ENCODE measurements around the gene ELN.

ELN gene

DNA sequence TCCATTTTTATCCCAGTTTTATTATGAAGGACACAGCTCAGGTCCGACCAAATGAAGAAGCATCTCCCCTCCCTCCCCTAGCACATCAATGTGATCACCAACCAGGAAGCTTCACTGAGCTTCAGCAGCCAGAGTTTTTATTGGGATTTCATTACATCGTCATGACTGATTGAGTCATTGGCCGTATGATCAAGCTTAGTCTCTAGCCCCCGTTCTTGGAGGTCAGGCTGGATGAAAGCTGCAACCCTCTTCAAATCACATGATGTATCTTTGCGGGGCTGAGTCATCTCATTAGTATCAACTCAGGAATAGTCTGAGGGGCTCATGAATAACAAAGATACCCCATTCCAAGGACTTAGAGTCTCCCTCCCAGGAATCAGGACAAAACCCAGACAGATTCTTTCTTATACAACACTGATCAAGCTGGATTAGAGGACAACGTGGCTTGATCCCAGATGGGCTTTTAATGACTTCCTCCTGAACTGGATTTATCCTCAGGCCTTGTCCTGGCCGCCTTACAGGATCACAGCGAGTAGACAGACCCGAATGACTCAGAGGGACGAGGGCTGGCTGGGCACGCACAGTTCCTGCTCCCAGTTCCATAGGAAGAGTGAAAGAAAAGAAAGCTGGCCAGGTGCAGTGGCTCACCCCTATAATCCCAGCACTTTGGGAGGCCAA is 70.1 kb downstream of the ELN start:
- DNase-seq: no peak

GRCh38 chr7:74099031-74099430 is 71.1 kb downstream of the ELN start:
- DNase-seq: no peak

- no peak for DNase-seq
These were observed 73.2 kb downstream of the ELN start for GRCh38 chr7:74101061-74101681.

- no peak for DNase-seq
These were observed 75.3 kb downstream of the ELN start for GRCh38 chr7:74103219-74103772.

DNA sequence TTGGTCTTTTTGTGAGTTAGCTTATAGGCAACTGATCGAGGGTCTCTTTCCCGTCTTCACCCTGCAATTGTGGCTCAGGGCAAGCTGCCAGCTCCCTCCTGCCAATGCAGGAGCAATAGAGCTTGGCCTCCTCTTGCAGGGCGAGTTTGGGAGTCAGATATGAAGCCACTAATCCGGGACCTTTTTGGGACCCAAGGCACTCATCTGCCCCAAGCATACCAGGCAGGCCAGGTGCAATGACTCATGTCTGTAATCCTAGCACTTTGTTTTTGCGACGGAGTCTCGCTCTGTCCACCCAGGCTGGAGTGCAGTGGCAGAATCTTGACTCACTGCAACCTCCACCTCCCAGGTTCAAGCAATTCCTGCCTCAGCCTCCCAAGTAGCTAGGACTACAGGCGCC is 76.7 kb downstream of the ELN start:
- DNase-seq: no peak

DNA sequence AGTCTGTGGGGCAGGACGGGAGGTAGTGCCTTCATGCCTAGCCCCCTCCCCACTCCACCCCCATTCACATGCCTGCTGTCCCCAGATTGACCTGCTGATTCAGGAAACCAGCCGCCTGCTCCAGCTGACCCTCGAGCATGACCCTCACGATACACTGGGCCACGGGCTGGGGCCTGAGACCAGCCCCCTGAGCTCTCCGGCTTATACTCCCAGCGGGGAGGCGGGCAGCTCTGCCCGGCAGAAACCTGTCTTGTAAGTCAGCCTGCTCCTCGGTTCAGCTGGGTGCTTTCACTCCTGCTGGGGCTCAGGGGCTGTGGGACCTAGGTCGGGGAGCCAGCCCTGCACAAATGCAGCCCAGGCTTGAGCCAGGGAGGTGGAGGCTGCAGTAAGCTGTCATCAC is 78.0 kb downstream of the ELN start:
- DNase-seq: no peak

GRCh38 chr7:74106846-74107245 is 78.9 kb downstream of the ELN start:
- DNase-seq: no peak

DNA sequence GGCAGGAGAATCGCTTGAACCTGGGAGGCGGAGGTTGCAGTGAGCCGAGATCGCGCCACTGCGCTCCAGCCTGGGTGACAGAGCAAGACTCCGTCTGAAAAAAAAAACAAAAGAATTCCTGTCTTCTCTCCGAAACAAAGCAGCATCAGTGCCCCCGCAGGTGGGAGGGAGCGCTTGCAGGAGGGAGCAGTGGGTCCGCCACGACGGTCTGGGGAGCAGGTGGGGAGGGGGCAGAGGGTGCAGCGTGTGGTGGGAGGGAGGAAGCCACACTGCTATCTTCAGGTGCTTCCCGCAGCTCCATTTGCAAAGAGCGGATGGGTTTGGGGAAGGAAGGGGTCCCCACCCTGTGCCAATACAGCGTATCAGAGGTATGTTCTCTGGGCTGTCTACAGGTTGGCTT is 87.4 kb downstream of the ELN start:
- DNase-seq: no peak

GRCh38 chr7:74116356-74116755 is 88.4 kb downstream of the ELN start:
- no peak for DNase-seq
